Measurements from ENCODE around the gene SFMBT1. TPM values are rescaled to one million over a fixed set of nuclear protein-coding genes. Genes with fewer than 3 reads are reported as not detected.
"Not testable (repeated sequence)": the region's sequence is repeated elsewhere in the genome, so short reads cannot be mapped to it uniquely, and the experiment has no call there.

Gene SFMBT1
- total and polyA plus RNA-seq, 2 donors (not counting 1 experiment from before 2014, with no cell fraction given), result 3.7 to 5.6 TPM

- Histone ChIP-seq H3K4me2 (ENCODE audit: extremely low read depth, insufficient read depth, low read length) (no peak overlapping the region), H3K9ac (ENCODE audit: insufficient read depth, low read length) (no peak overlapping the region), H3K36me3 (ENCODE audit: control insufficient read depth, insufficient read depth, low read length) (no peaks in the 10 kb centered on the region), H3K79me2 (ENCODE audit: control insufficient read depth, insufficient read depth, low read length) (no peaks in the 10 kb centered on the region), H3K4me1 (ENCODE audit: control insufficient read depth, extremely low read depth, insufficient read depth, low read length) (no peaks in the 10 kb centered on the region), H3K27ac (ENCODE audit: insufficient read depth, low read length) (no peak overlapping the region), H2AFZ (ENCODE audit: low read length) (no peak overlapping the region), H4K20me1 (ENCODE audit: control insufficient read depth, extremely low read depth, insufficient read depth, low read length) (no peaks in the 10 kb centered on the region), H3K9me3 (ENCODE audit: control insufficient read depth, insufficient read depth, low read depth, low read length) (no peaks in the 10 kb centered on the region), H3K4me3 (replicated peaks in 1 of 4; ENCODE audit: control extremely low read depth in 1 of 4, insufficient read depth in 1 of 4, low read depth in 3 of 4, low read length in 4 of 4) (no peak overlapping the region), H3K27me3 (ENCODE audit: control insufficient read depth, insufficient read depth, low read length) (peaks cover 2% of the 10 kb centered on the region)
- TF ChIP-seq, protein P1, sequence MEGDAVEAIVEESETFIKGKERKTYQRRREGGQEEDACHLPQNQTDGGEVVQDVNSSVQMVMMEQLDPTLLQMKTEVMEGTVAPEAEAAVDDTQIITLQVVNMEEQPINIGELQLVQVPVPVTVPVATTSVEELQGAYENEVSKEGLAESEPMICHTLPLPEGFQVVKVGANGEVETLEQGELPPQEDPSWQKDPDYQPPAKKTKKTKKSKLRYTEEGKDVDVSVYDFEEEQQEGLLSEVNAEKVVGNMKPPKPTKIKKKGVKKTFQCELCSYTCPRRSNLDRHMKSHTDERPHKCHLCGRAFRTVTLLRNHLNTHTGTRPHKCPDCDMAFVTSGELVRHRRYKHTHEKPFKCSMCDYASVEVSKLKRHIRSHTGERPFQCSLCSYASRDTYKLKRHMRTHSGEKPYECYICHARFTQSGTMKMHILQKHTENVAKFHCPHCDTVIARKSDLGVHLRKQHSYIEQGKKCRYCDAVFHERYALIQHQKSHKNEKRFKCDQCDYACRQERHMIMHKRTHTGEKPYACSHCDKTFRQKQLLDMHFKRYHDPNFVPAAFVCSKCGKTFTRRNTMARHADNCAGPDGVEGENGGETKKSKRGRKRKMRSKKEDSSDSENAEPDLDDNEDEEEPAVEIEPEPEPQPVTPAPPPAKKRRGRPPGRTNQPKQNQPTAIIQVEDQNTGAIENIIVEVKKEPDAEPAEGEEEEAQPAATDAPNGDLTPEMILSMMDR (conservative IDR thresholded peaks at IDR 0.05 in 1 of 2, IDR thresholded peaks at IDR 0.05 in 1 of 2; ENCODE audit: low read depth in 1 of 2, low read length in 2 of 2), result peak in 1 of 2 donors; percentile 30
- no peak for TF ChIP-seq EZH2 (IDR thresholded peaks at IDR 0.05; ENCODE audit: low read length, missing control alignments)
- DNase-seq (ENCODE audit: low read depth in 2 of 2), result peak in 1 of 2 donors; percentile 7
Measured at GRCh38 chr3:53056442-53056841, 10.6 kb upstream of the SFMBT1 start.

GRCh38 chr3:53054233-53054632 lies 8.4 kb upstream of the SFMBT1 start:
- H3K27me3 ChIP-seq (ENCODE audit: control insufficient read depth, insufficient read depth, low read length); DNase-seq (ENCODE audit: low read depth in 2 of 2); H3K79me2 ChIP-seq (ENCODE audit: control insufficient read depth, insufficient read depth, low read length); H3K36me3 ChIP-seq (ENCODE audit: control insufficient read depth, insufficient read depth, low read length); H3K9ac ChIP-seq (ENCODE audit: insufficient read depth, low read length); H3K4me3 ChIP-seq (replicated peaks in 1 of 4; ENCODE audit: control extremely low read depth in 1 of 4, insufficient read depth in 1 of 4, low read depth in 3 of 4, low read length in 4 of 4); H3K9me3 ChIP-seq (ENCODE audit: control insufficient read depth, insufficient read depth, low read depth, low read length); H3K4me1 ChIP-seq (ENCODE audit: control insufficient read depth, extremely low read depth, insufficient read depth, low read length); H4K20me1 ChIP-seq (ENCODE audit: control insufficient read depth, extremely low read depth, insufficient read depth, low read length); H3K4me2 ChIP-seq (ENCODE audit: extremely low read depth, insufficient read depth, low read length); H2AFZ ChIP-seq (ENCODE audit: low read length); H3K27ac ChIP-seq (ENCODE audit: insufficient read depth, low read length): not testable (repeated sequence)

DNA sequence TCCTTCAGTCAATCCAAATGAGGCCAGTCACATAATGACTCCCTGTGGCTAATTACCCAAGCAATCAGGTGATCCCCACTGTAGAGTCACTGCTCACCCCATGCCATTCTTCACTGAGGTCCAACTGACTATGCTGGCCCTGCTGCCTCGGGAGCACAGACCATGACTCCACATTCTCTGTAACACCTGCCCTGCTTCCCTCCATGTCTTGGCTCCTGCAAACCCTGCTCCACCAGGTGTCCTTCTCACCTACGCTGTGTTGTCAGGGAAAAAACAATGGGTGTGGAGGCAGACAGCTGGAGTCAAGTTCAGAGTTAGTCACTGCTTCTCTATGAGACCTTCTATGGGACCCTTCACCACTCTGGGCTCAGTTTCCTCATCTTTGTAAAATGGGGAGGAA lies 6.1 kb upstream of the SFMBT1 start:
- H3K27ac ChIP-seq (ENCODE audit: insufficient read depth, low read length), result no peak overlapping the region
- TF ChIP-seq, protein P1 (conservative IDR thresholded peaks at IDR 0.05 in 1 of 2, IDR thresholded peaks at IDR 0.05 in 1 of 2; ENCODE audit: low read depth in 1 of 2, low read length in 2 of 2), result no peak
- H3K9me3 ChIP-seq (ENCODE audit: control insufficient read depth, insufficient read depth, low read depth, low read length), result no peaks in the 10 kb centered on the region
- H3K27me3 ChIP-seq (ENCODE audit: control insufficient read depth, insufficient read depth, low read length), result peaks cover 3% of the 10 kb centered on the region
- no peaks in the 10 kb centered on the region for H3K79me2 ChIP-seq (ENCODE audit: control insufficient read depth, insufficient read depth, low read length)
- no peak overlapping the region for H3K4me2 ChIP-seq (ENCODE audit: extremely low read depth, insufficient read depth, low read length)
- H4K20me1 ChIP-seq (ENCODE audit: control insufficient read depth, extremely low read depth, insufficient read depth, low read length), result no peaks in the 10 kb centered on the region
- DNase-seq (ENCODE audit: low read depth in 2 of 2), result no peak
- H3K4me1 ChIP-seq (ENCODE audit: control insufficient read depth, extremely low read depth, insufficient read depth, low read length), result no peaks in the 10 kb centered on the region
- no peaks in the 10 kb centered on the region for H3K36me3 ChIP-seq (ENCODE audit: control insufficient read depth, insufficient read depth, low read length)
- no peak overlapping the region for H2AFZ ChIP-seq (ENCODE audit: low read length)
- no peak overlapping the region for H3K4me3 ChIP-seq (replicated peaks in 1 of 4; ENCODE audit: control extremely low read depth in 1 of 4, insufficient read depth in 1 of 4, low read depth in 3 of 4, low read length in 4 of 4)
- H3K9ac ChIP-seq (ENCODE audit: insufficient read depth, low read length), result no peak overlapping the region
